HFFc6 (cell line): ENCODE results near the gene AQP1. TPM values are rescaled to one million over a fixed set of nuclear protein-coding genes. Genes with fewer than 3 reads are reported as not detected.

Experiments
- DNase-seq: peaks from one replicate; pipeline ENCODE4 v3.0.0-alpha.2; 2018
- H3K27ac Mint-ChIP-seq: 2 replicates; pipeline ENCODE4 v1.8.0; 2020; ENCODE audit warnings: mild to moderate bottlenecking, mixed read lengths
- H3K27me3 Mint-ChIP-seq: 2 replicates; pipeline ENCODE4 v1.8.0; 2021; ENCODE audit warnings: mild to moderate bottlenecking, moderate library complexity, mixed read lengths; ENCODE audit not compliant: insufficient read depth
- H3K36me3 Mint-ChIP-seq: 2 replicates; pipeline ENCODE4 v1.8.0; 2021; ENCODE audit warnings: low read depth, mixed read lengths
- H3K4me1 Mint-ChIP-seq: 2 replicates; pipeline ENCODE4 v1.8.0; 2020; ENCODE audit warnings: low read depth, mixed read lengths
- H3K4me3 Mint-ChIP-seq: 2 replicates; pipeline ENCODE4 v1.8.0; 2020; ENCODE audit warnings: mild to moderate bottlenecking, moderate library complexity, mixed read lengths
- H3K9me3 Mint-ChIP-seq: 2 replicates; pipeline ENCODE4 v1.8.0; 2020; ENCODE audit warnings: mild to moderate bottlenecking, mixed read lengths
- CTCF ChIP-seq: fragments of 200-600 bp; sonication (generic); IDR thresholded peaks from 2 replicates; pipeline ENCODE4 v1.5.0; 2021; ENCODE audit warnings: antibody characterized with exemption, mild to moderate bottlenecking
- total RNA-seq, 6 experiments: library from RNA; stranded (reverse); fragmentation: NEBNext Ultra II Directional; extraction: Animal tissue kit (Norgen Biotek cat#: 25700); gene quantifications; 2 replicates in 1 of 6; 3 replicates in 5 of 6; pipeline ENCODE4 v1.2.3, GENCODE V29; 2021

The AQP1 gene
- total RNA-seq, 6 experiments from 2014 or later: 0.40 to 0.94 (median 0.57) TPM

GRCh38 chr7:30933124-30933974, 21.7 kb downstream of the AQP1 start:
- H3K4me1 Mint-ChIP-seq: no peaks in the 10 kb centered on the region
- no peak for TF ChIP-seq CTCF
- H3K27me3 Mint-ChIP-seq: peaks cover 53% of the 10 kb centered on the region
- no peak for DNase-seq
- H3K9me3 Mint-ChIP-seq: no peaks in the 10 kb centered on the region
- H3K36me3 Mint-ChIP-seq: no peaks in the 10 kb centered on the region
- H3K4me3 Mint-ChIP-seq: no peak overlapping the region
- H3K27ac Mint-ChIP-seq: no peak overlapping the region

GRCh38 chr7:30934225-30934624, 22.6 kb downstream of the AQP1 start:
- Mint-ChIP-seq H3K9me3 (no peaks in the 10 kb centered on the region), H3K27me3 (peaks cover 48% of the 10 kb centered on the region), H3K27ac (no peak overlapping the region), H3K4me1 (no peaks in the 10 kb centered on the region), H3K4me3 (no peak overlapping the region), H3K36me3 (no peaks in the 10 kb centered on the region)
- no peak for DNase-seq
- TF ChIP-seq CTCF: no peak

GRCh38 chr7:30934732-30935568, 23.3 kb downstream of the AQP1 start:
- Mint-ChIP-seq H3K27me3 (peaks cover 43% of the 10 kb centered on the region), H3K27ac (no peak overlapping the region), H3K36me3 (no peaks in the 10 kb centered on the region), H3K4me3 (no peak overlapping the region), H3K9me3 (no peaks in the 10 kb centered on the region), H3K4me1 (no peaks in the 10 kb centered on the region)
- no peak for DNase-seq
- TF ChIP-seq CTCF: no peak

GRCh38 chr7:30935569-30935877, 23.9 kb downstream of the AQP1 start:
- no peak for TF ChIP-seq CTCF
- H3K4me3 Mint-ChIP-seq: no peak overlapping the region
- H3K27me3 Mint-ChIP-seq: peaks cover 42% of the 10 kb centered on the region
- H3K4me1 Mint-ChIP-seq: no peaks in the 10 kb centered on the region
- no peak for DNase-seq
- H3K9me3 Mint-ChIP-seq: no peaks in the 10 kb centered on the region
- H3K27ac Mint-ChIP-seq: no peak overlapping the region
- no peaks in the 10 kb centered on the region for H3K36me3 Mint-ChIP-seq

- no peak for TF ChIP-seq CTCF
- DNase-seq: no peak
- Mint-ChIP-seq H3K36me3 (no peaks in the 10 kb centered on the region), H3K4me1 (no peaks in the 10 kb centered on the region), H3K4me3 (no peak overlapping the region), H3K9me3 (no peaks in the 10 kb centered on the region), H3K27me3 (peaks cover 43% of the 10 kb centered on the region), H3K27ac (no peak overlapping the region)
These were observed 25.1 kb downstream of the AQP1 start for GRCh38 chr7:30936650-30937245.
